8988T (cell line): ENCODE data around the gene RMI2.

Experiments
- DNase-seq: peaks from one replicate; pipeline ENCODE4 v3.0.0; 2011

The RMI2 gene

GRCh38 chr16:11386791-11387546, 41.7 kb downstream of the RMI2 start:
- DNase-seq = peak; percentile 69

- DNase-seq = no peak
Observed at GRCh38 chr16:11389083-11389482, 43.8 kb downstream of the RMI2 start.

- no peak for DNase-seq
Observed at GRCh38 chr16:11389631-11390565, 44.6 kb downstream of the RMI2 start.

GRCh38 chr16:11390573-11391495, 45.6 kb downstream of the RMI2 start:
- no peak for DNase-seq

- no peak for DNase-seq
Observed at GRCh38 chr16:11391576-11391975, 46.3 kb downstream of the RMI2 start.

- no peak for DNase-seq
Observed at GRCh38 chr16:11392041-11392581, 46.9 kb downstream of the RMI2 start.

GRCh38 chr16:11393366-11393765, 48.1 kb downstream of the RMI2 start:
- DNase-seq = no peak

- DNase-seq = no peak
Observed at GRCh38 chr16:11393861-11394592, 48.8 kb downstream of the RMI2 start.

- DNase-seq = no peak
Observed at GRCh38 chr16:11394593-11394960, 49.3 kb downstream of the RMI2 start.

- DNase-seq = no peak
Observed at GRCh38 chr16:11395008-11395948, 50.0 kb downstream of the RMI2 start.

GRCh38 chr16:11395949-11396240, 50.6 kb downstream of the RMI2 start:
- DNase-seq = no peak

GRCh38 chr16:11396241-11397048, 51.2 kb downstream of the RMI2 start:
- peak; percentile 92 for DNase-seq

GRCh38 chr16:11398136-11398535, 52.9 kb downstream of the RMI2 start:
- DNase-seq = no peak

GRCh38 chr16:11398851-11399250, 53.6 kb downstream of the RMI2 start:
- no peak for DNase-seq

GRCh38 chr16:11399261-11399831, 54.1 kb downstream of the RMI2 start:
- DNase-seq = no peak

- no peak for DNase-seq
Observed at GRCh38 chr16:11400076-11400475, 54.8 kb downstream of the RMI2 start.
